ENCODE results near the gene ATP1B3. TPM values are rescaled to one million over a fixed set of nuclear protein-coding genes. Genes with fewer than 3 reads are reported as not detected.

Gene ATP1B3
- polyA plus RNA-seq, 1 of the 3 experiments (the other 2 are of a cell fraction), result 86.3 TPM

- H3F3A ChIP-seq (replicated peaks; ENCODE audit: insufficient read depth), result no peaks in the 10 kb centered on the region
- no peak overlapping the region for H3K4me2 ChIP-seq
- DNase-seq, result no peak
- POLR2A ChIA-PET, result no interaction called here
- CTCF ChIA-PET, result no interaction called here
- no peak overlapping the region for H2AFZ ChIP-seq (ENCODE audit: low read depth)
- H3K9ac ChIP-seq, result no peak overlapping the region
- no peaks in the 10 kb centered on the region for H3K9me3 ChIP-seq
- peaks cover 5 to 14% of the 10 kb centered on the region in 2 experiments for H3K36me3 ChIP-seq (replicated peaks in 1 of 2; ENCODE audit: control insufficient read depth in 1 of 2, insufficient read depth in 2 of 2, low read length in 1 of 2)
- 100% methylated on average over 2 of the region's 2 CpGs for WGBS (ENCODE audit: low lambda C conversion rate)
- TF ChIP-seq ELF1 (IDR thresholded peaks at IDR 0.05), result no peak
- TF ChIP-seq CHD2 (IDR thresholded peaks at IDR 0.05; ENCODE audit: low read length, partially characterized antibody), result no peak
- no peak for TF ChIP-seq MEF2A (IDR thresholded peaks at IDR 0.05; ENCODE audit: borderline replicate concordance, low read depth)
- no peak for TF ChIP-seq NFIC (IDR thresholded peaks at IDR 0.05; ENCODE audit: borderline replicate concordance)
- TF ChIP-seq POLR2AphosphoS5 (IDR thresholded peaks at IDR 0.05; ENCODE audit: low read depth, low read length), result no peak
- TF ChIP-seq TAF1 (IDR thresholded peaks at IDR 0.05; ENCODE audit: borderline replicate concordance, low read depth, low read length), result no peak
- no peak for TF ChIP-seq NRF1 (IDR thresholded peaks at IDR 0.05; ENCODE audit: low read depth, low read length)
- no peak for TF ChIP-seq CTCF (IDR thresholded peaks at IDR 0.05)
- no peak for TF ChIP-seq EZH2phosphoT487 (IDR thresholded peaks at IDR 0.05; ENCODE audit: borderline replicate concordance, low read depth)
- TF ChIP-seq TEAD4 (IDR thresholded peaks at IDR 0.05; ENCODE audit: borderline replicate concordance, insufficient read depth), result no peak
- TF ChIP-seq JUND (IDR thresholded peaks at IDR 0.05), result no peak
- H3K9me2 ChIP-seq, result no peaks in the 10 kb centered on the region
- H3K4me1 ChIP-seq (ENCODE audit: control insufficient read depth in 1 of 2, insufficient read depth in 2 of 2, low read depth in 1 of 2, low read length in 1 of 2), result no peaks in the 10 kb centered on the region; a peak in 1 of 4 replicates
- H4K20me1 ChIP-seq (ENCODE audit: insufficient read depth), result no peaks in the 10 kb centered on the region
- H3K79me2 ChIP-seq (ENCODE audit: insufficient read depth), result no peaks in the 10 kb centered on the region
- no peak overlapping the region for H3K27ac ChIP-seq (ENCODE audit: low read depth in 2 of 2, low read length in 1 of 2)
- no peak overlapping the region for H3K4me3 ChIP-seq (ENCODE audit: low read depth in 2 of 2, low read length in 1 of 2)
- no peaks in the 10 kb centered on the region for H3K27me3 ChIP-seq (ENCODE audit: insufficient read depth)
Observed at GRCh38 chr3:141952611-141953010, 76.2 kb downstream of the ATP1B3 start.

- no peak overlapping the region for H2AFZ ChIP-seq (ENCODE audit: low read depth)
- TF ChIP-seq REST (IDR thresholded peaks at IDR 0.05; ENCODE audit: low read depth, low read length), result no peak
- no peak for TF ChIP-seq PBX3 (IDR thresholded peaks at IDR 0.05)
- no peak for TF ChIP-seq FOSL2 (IDR thresholded peaks at IDR 0.05; ENCODE audit: borderline replicate concordance, low read depth)
- TF ChIP-seq CHD2 (IDR thresholded peaks at IDR 0.05; ENCODE audit: low read length, partially characterized antibody), result no peak
- no peak for TF ChIP-seq RCOR1 (IDR thresholded peaks at IDR 0.05; ENCODE audit: low read length)
- TF ChIP-seq MEF2A (IDR thresholded peaks at IDR 0.05; ENCODE audit: borderline replicate concordance, low read depth), result no peak
- no peak for TF ChIP-seq FOXJ3 (CRISPR knock-in tag; IDR thresholded peaks at IDR 0.05)
- TF ChIP-seq JUND (IDR thresholded peaks at IDR 0.05), result no peak
- no peak for TF ChIP-seq USF2 (IDR thresholded peaks at IDR 0.05; ENCODE audit: borderline replicate concordance, low read depth, low read length)
- TF ChIP-seq POLR2AphosphoS5 (IDR thresholded peaks at IDR 0.05; ENCODE audit: low read depth, low read length), result no peak
- TF ChIP-seq MAX (IDR thresholded peaks at IDR 0.05; ENCODE audit: low read depth), result no peak
- no peaks in the 10 kb centered on the region for H3K79me2 ChIP-seq (ENCODE audit: insufficient read depth)
- no peaks in the 10 kb centered on the region for H3K9me2 ChIP-seq
- H3K27me3 ChIP-seq (ENCODE audit: insufficient read depth), result no peaks in the 10 kb centered on the region
- peaks cover 12% of the 10 kb centered on the region for H3F3A ChIP-seq (replicated peaks; ENCODE audit: insufficient read depth)
- ChIA-PET CTCF (interaction anchor here (1.0 to 1.3 kb wide), 4 partner anchors 9 to 77 kb away, joined by 3 read pairs; no protein-coding TSS in a partner anchor), POLR2A (interaction anchor here (0.6 kb wide), 1 partner anchor 31 kb away, joined by 3 read pairs; no protein-coding TSS in a partner anchor)
- H3K36me3 ChIP-seq (replicated peaks in 1 of 2; ENCODE audit: control insufficient read depth in 1 of 2, insufficient read depth in 2 of 2, low read length in 1 of 2), result peaks cover 21 to 23% of the 10 kb centered on the region in 2 experiments
- H3K9ac ChIP-seq, result no peak overlapping the region
- H3K27ac ChIP-seq (ENCODE audit: low read depth in 2 of 2, low read length in 1 of 2), result no peak overlapping the region
- H3K9me3 ChIP-seq, result no peaks in the 10 kb centered on the region
- no peak overlapping the region for H3K4me3 ChIP-seq (ENCODE audit: low read depth in 2 of 2, low read length in 1 of 2)
- 96% methylated on average over 6 of the region's 6 CpGs for WGBS (ENCODE audit: low lambda C conversion rate)
- no peak overlapping the region for H3K4me2 ChIP-seq
- no peak for DNase-seq
- H3K4me1 ChIP-seq (ENCODE audit: control insufficient read depth in 1 of 2, insufficient read depth in 2 of 2, low read depth in 1 of 2, low read length in 1 of 2), result peaks cover 0 to 8% of the 10 kb centered on the region in 2 experiments; a peak in 3 of 4 replicates
- H4K20me1 ChIP-seq (ENCODE audit: insufficient read depth), result no peaks in the 10 kb centered on the region
Observed at GRCh38 chr3:141955175-141955574, 78.7 kb downstream of the ATP1B3 start.

Data from SK-N-SH (cell line).